HepG2 (cell line): ENCODE measurements around the gene GLRX2. TPM values are rescaled to one million over a fixed set of nuclear protein-coding genes. Genes with fewer than 3 reads are reported as not detected.

Experiments used
- CBX5 ChIP-seq: sonication (generic); formaldehyde crosslinking; IDR thresholded peaks from 2 replicates; pipeline ENCODE4 v1.4.0; 2020; ENCODE audit warnings: missing genetic modification reagents, borderline replicate concordance
- JDP2 ChIP-seq: sonication (generic); formaldehyde crosslinking; IDR thresholded peaks from 2 replicates; pipeline ENCODE4 v1.8.1; 2022; ENCODE audit warnings: missing genetic modification reagents, borderline replicate concordance
- NAIF1 ChIP-seq: sonication (generic); formaldehyde crosslinking; IDR thresholded peaks from 2 replicates; pipeline ENCODE4 v1.5.0; 2020; ENCODE audit warnings: mild to moderate bottlenecking, missing genetic modification reagents, borderline replicate concordance
- ONECUT2 ChIP-seq: sonication (generic); formaldehyde crosslinking; IDR thresholded peaks from 2 replicates; pipeline ENCODE4 v1.4.0; 2020; ENCODE audit warnings: missing genetic modification reagents
- SIX1 ChIP-seq: sonication (generic); formaldehyde crosslinking; IDR thresholded peaks from 2 replicates; pipeline ENCODE4 v1.4.0; 2020; ENCODE audit warnings: missing genetic modification reagents, borderline replicate concordance
- SOX5 ChIP-seq: IDR thresholded peaks from 2 replicates; pipeline ENCODE4 v1.6.1; 2016; ENCODE audit warnings: borderline replicate concordance
- SP5 ChIP-seq: IDR thresholded peaks from 2 replicates; pipeline ENCODE4 v1.6.1; 2016; ENCODE audit warnings: low read depth, borderline replicate concordance
- ZNF225 ChIP-seq: sonication (generic); formaldehyde crosslinking; IDR thresholded peaks from 2 replicates; pipeline ENCODE4 v1.4.0; 2020; ENCODE audit warnings: mild to moderate bottlenecking, missing genetic modification reagents
- ZNF260 ChIP-seq: sonication (generic); formaldehyde crosslinking; IDR thresholded peaks from 2 replicates; pipeline ENCODE4 v1.4.0; 2020; ENCODE audit warnings: missing genetic modification reagents, low read depth, mild to moderate bottlenecking, borderline replicate concordance
- ZNF3 ChIP-seq: IDR thresholded peaks from 2 replicates; pipeline ENCODE4 v1.7.0; 2017; ENCODE audit warnings: inconsistent platforms
- ZNF33B ChIP-seq: sonication (generic); formaldehyde crosslinking; IDR thresholded peaks from 2 replicates; pipeline ENCODE4 v1.5.1; 2020; ENCODE audit warnings: mild to moderate bottlenecking, missing genetic modification reagents
- polyA plus RNA-seq, 8 experiments: library from polyadenylated mRNA; depleted of rRNA in 3 of 8; stranded (reverse) in 7 of 8; unstranded in 1 of 8; fragments of >200 nt; fragmentation: Illumina TruSeq in 4 of 8; extraction: Trizol in 4 of 8; gene quantifications; 2 replicates each; pipeline versions ENCODE4 v1.2.1 to v1.2.3, GENCODE V29; 2011 to 2016; ENCODE audit warnings: low read depth in 4 of 8, missing spikeins in 1 of 8, mixed read lengths in 1 of 8; ENCODE audit not compliant: insufficient read depth in 1 of 8
- total RNA-seq, 5 experiments: library from RNA; depleted of rRNA; stranded (reverse); fragments of >200 nt; fragmentation: Illumina TruSeq; extraction: Trizol; gene quantifications; 2 replicates each; pipeline ENCODE4 v1.2.3, GENCODE V29; 2016; ENCODE audit warnings: low read depth in 1 of 5
- TF ChIP-seq, protein P1 (sequence below): sonication (generic); formaldehyde crosslinking; IDR thresholded peaks from 2 replicates; pipeline ENCODE4; 2020; ENCODE audit warnings: missing genetic modification reagents, mild to moderate bottlenecking, borderline replicate concordance
- TF ChIP-seq, protein P2 (sequence below): sonication (generic); formaldehyde crosslinking; IDR thresholded peaks from 2 replicates; pipeline ENCODE4 v1.8.1; 2023; ENCODE audit warnings: missing genetic modification reagents, inconsistent platforms, borderline replicate concordance
- TF ChIP-seq, protein P3 (sequence below): IDR thresholded peaks from 2 replicates; pipeline ENCODE4 v1.6.1; 2016
- TF ChIP-seq, protein P4 (sequence below): sonication (generic); formaldehyde crosslinking; IDR thresholded peaks from 2 replicates; pipeline ENCODE4 v1.5.1; 2020; ENCODE audit warnings: mild to moderate bottlenecking, missing genetic modification reagents, borderline replicate concordance
- TF ChIP-seq, protein P5 (sequence below): sonication (generic); formaldehyde crosslinking; conservative IDR thresholded peaks from 2 replicates; pipeline ENCODE4 v1.5.0; 2020; ENCODE audit warnings: missing genetic modification reagents
- TF ChIP-seq, protein P6 (sequence below): IDR thresholded peaks from 2 replicates; pipeline ENCODE4 v1.6.1; 2012; ENCODE audit warnings: low read depth, low read length, improper control_type of control experiment

Gene GLRX2
- total and polyA plus RNA-seq, 2 of the 13 experiments (the other 11 are each of a cell fraction or from before 2014, with no cell fraction given): 11.9 to 39.0 TPM

DNA sequence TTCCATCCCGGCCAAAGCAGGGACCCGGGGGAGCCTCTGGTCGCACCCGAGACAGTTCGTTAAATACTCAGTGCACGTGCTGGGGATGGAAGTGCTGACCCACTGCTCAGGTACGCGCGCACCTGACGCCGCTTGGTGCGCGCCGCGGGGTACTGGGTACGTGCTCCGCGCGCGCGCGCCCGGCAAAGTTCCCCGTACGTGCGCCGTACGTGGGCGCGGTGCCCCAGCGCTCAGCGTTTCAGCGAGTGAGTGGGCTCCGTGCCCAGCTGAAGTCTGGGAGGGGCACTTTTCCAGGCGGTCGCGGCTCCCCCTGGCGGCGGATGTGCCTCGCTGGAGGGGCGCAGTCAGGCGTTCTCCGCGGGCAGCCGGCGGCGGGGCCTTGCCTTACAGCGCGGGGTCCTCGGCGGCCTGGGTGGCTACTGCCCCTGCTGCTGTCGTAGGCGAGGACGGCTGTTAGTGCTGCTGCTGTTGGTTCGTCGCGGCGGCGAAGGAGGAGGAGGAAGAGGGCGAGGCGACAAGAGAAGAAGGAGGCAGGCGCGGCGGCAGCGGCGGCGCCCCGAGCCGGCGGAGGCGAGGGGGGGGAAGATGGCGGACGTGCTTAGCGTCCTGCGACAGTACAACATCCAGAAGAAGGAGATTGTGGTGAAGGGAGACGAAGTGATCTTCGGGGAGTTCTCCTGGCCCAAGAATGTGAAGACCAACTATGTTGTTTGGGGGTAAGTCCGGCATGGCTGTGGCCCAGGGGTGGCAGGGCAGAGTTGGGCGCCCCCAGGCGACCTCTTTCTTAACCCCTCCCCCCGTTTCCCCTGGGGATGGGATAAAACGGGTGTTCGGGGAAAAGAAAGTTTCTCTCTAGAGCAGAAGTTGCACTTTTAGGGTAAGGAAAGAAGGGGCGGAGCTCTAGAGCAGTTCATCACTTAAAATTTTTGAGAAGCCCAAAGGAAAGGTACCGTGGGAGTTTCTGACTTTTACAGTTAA is 16.7 kb upstream of the GLRX2 start, which contains the start of gene CDC73 (continued):
- TF ChIP-seq, protein P1, sequence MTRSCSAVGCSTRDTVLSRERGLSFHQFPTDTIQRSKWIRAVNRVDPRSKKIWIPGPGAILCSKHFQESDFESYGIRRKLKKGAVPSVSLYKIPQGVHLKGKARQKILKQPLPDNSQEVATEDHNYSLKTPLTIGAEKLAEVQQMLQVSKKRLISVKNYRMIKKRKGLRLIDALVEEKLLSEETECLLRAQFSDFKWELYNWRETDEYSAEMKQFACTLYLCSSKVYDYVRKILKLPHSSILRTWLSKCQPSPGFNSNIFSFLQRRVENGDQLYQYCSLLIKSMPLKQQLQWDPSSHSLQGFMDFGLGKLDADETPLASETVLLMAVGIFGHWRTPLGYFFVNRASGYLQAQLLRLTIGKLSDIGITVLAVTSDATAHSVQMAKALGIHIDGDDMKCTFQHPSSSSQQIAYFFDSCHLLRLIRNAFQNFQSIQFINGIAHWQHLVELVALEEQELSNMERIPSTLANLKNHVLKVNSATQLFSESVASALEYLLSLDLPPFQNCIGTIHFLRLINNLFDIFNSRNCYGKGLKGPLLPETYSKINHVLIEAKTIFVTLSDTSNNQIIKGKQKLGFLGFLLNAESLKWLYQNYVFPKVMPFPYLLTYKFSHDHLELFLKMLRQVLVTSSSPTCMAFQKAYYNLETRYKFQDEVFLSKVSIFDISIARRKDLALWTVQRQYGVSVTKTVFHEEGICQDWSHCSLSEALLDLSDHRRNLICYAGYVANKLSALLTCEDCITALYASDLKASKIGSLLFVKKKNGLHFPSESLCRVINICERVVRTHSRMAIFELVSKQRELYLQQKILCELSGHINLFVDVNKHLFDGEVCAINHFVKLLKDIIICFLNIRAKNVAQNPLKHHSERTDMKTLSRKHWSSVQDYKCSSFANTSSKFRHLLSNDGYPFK: peak; percentile 83
- TF ChIP-seq, protein P2, sequence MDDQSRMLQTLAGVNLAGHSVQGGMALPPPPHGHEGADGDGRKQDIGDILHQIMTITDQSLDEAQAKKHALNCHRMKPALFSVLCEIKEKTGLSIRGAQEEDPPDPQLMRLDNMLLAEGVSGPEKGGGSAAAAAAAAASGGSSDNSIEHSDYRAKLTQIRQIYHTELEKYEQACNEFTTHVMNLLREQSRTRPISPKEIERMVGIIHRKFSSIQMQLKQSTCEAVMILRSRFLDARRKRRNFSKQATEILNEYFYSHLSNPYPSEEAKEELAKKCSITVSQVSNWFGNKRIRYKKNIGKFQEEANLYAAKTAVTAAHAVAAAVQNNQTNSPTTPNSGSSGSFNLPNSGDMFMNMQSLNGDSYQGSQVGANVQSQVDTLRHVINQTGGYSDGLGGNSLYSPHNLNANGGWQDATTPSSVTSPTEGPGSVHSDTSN (CRISPR knock-in tag): no peak
- TF ChIP-seq ZNF3 (CRISPR knock-in tag) (no peak; the same call in 1 of the 2 replicates), SIX1 (no peak), ZNF33B (peak; percentile 82; the same call in 1 of the 2 replicates), CBX5 (CRISPR knock-in tag) (peak; percentile 86; the same call in 1 of the 2 replicates), SOX5 (CRISPR knock-in tag) (peak; percentile 70; the same call in 1 of the 2 replicates), NAIF1 (CRISPR knock-in tag) (peak; percentile 93), ZNF225 (no peak), JDP2 (peak; percentile 50; the same call in 1 of the 2 replicates), ONECUT2 (CRISPR knock-in tag) (no peak), ZNF260 (no peak), SP5 (peak; percentile 83)
- TF ChIP-seq, protein P3, sequence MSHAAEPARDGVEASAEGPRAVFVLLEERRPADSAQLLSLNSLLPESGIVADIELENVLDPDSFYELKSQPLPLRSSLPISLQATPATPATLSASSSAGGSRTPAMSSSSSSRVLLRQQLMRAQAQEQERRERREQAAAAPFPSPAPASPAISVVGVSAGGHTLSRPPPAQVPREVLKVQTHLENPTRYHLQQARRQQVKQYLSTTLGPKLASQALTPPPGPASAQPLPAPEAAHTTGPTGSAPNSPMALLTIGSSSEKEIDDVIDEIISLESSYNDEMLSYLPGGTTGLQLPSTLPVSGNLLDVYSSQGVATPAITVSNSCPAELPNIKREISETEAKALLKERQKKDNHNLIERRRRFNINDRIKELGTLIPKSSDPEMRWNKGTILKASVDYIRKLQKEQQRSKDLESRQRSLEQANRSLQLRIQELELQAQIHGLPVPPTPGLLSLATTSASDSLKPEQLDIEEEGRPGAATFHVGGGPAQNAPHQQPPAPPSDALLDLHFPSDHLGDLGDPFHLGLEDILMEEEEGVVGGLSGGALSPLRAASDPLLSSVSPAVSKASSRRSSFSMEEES (CRISPR knock-in tag): peak; percentile 49; the same call in 1 of the 2 replicates
- TF ChIP-seq, protein P4, sequence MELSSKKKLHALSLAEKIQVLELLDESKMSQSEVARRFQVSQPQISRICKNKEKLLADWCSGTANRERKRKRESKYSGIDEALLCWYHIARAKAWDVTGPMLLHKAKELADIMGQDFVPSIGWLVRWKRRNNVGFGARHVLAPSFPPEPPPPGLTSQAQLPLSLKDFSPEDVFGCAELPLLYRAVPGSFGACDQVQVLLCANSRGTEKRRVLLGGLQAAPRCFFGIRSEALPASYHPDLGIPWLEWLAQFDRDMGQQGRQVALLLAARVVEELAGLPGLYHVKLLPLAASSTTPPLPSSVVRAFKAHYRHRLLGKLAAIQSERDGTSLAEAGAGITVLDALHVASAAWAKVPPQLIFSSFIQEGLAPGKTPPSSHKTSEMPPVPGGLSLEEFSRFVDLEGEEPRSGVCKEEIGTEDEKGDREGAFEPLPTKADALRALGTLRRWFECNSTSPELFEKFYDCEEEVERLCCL: no peak
- TF ChIP-seq, protein P5, sequence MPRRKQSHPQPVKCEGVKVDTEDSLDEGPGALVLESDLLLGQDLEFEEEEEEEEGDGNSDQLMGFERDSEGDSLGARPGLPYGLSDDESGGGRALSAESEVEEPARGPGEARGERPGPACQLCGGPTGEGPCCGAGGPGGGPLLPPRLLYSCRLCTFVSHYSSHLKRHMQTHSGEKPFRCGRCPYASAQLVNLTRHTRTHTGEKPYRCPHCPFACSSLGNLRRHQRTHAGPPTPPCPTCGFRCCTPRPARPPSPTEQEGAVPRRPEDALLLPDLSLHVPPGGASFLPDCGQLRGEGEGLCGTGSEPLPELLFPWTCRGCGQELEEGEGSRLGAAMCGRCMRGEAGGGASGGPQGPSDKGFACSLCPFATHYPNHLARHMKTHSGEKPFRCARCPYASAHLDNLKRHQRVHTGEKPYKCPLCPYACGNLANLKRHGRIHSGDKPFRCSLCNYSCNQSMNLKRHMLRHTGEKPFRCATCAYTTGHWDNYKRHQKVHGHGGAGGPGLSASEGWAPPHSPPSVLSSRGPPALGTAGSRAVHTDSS (CRISPR knock-in tag): 0 out of 2 replicates have a peak, but pooled peaks have one; percentile 29
- TF ChIP-seq, protein P6, sequence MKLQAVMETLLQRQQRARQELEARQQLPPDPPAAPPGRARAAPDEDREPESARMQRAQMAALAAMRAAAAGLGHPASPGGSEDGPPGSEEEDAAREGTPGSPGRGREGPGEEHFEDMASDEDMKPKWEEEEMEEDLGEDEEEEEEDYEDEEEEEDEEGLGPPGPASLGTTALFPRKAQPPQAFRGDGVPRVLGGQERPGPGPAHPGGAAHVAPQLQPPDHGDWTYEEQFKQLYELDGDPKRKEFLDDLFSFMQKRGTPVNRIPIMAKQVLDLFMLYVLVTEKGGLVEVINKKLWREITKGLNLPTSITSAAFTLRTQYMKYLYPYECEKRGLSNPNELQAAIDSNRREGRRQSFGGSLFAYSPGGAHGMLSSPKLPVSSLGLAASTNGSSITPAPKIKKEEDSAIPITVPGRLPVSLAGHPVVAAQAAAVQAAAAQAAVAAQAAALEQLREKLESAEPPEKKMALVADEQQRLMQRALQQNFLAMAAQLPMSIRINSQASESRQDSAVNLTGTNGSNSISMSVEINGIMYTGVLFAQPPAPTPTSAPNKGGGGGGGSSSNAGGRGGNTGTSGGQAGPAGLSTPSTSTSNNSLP: peak; percentile 49; the same call in 1 of the 2 replicates
